IPS-11a (cell line): Measurements from ENCODE around the gene TRPM7.
"Not testable (repeated sequence)": the region's sequence is repeated elsewhere in the genome, so short reads cannot be mapped to it uniquely, and the experiment has no call there.

Experiments
- H3K4me3 ChIP-seq: one replicate; pipeline ENCODE4 v1.5.1; 2013; ENCODE audit warnings: low read depth, low read length, control low read depth

Gene TRPM7

GRCh38 chr15:50590288-50590687 is 96.3 kb downstream of the TRPM7 start:
- no peak overlapping the region for H3K4me3 ChIP-seq

GRCh38 chr15:50577492-50577891 is 109.1 kb downstream of the TRPM7 start:
- H3K4me3 ChIP-seq: no peak overlapping the region

- H3K4me3 ChIP-seq: no peak overlapping the region
Measured at GRCh38 chr15:50576166-50576565, 110.4 kb downstream of the TRPM7 start.

GRCh38 chr15:50573842-50574241 is 112.8 kb downstream of the TRPM7 start:
- H3K4me3 ChIP-seq: not testable (repeated sequence)

- H3K4me3 ChIP-seq: no peak overlapping the region
Measured at GRCh38 chr15:50563756-50564155, 122.8 kb downstream of the TRPM7 start.

GRCh38 chr15:50562735-50563640 is 123.6 kb downstream of the TRPM7 start:
- no peak overlapping the region for H3K4me3 ChIP-seq

GRCh38 chr15:50558012-50558411 is 128.6 kb downstream of the TRPM7 start:
- H3K4me3 ChIP-seq: no peak overlapping the region

GRCh38 chr15:50556642-50557371 is 129.8 kb downstream of the TRPM7 start:
- H3K4me3 ChIP-seq: no peak overlapping the region

- no peak overlapping the region for H3K4me3 ChIP-seq
Measured at GRCh38 chr15:50552238-50552637, 134.4 kb downstream of the TRPM7 start.

- H3K4me3 ChIP-seq: no peak overlapping the region
Measured at GRCh38 chr15:50549326-50549725, 137.3 kb downstream of the TRPM7 start.

- H3K4me3 ChIP-seq: no peak within 1 kb of the TSS
Measured at GRCh38 chr15:50546566-50546965, 140.0 kb downstream of the TRPM7 start, which contains the start of gene USP50. Gene USP50 (minus strand): TSS chr15:50546666. CDS start chr15:50546525, 141 bp downstream.

- H3K4me3 ChIP-seq: no peak overlapping the region
Measured at GRCh38 chr15:50544368-50544767, 142.2 kb downstream of the TRPM7 start.

GRCh38 chr15:50543556-50543955 is 143.0 kb downstream of the TRPM7 start:
- H3K4me3 ChIP-seq: no peak overlapping the region

- H3K4me3 ChIP-seq: no peak overlapping the region
Measured at GRCh38 chr15:50542887-50543210, 143.7 kb downstream of the TRPM7 start.

GRCh38 chr15:50531766-50532165 is 154.8 kb downstream of the TRPM7 start:
- no peak overlapping the region for H3K4me3 ChIP-seq

GRCh38 chr15:50531163-50531562 is 155.4 kb downstream of the TRPM7 start:
- H3K4me3 ChIP-seq: no peak overlapping the region

GRCh38 chr15:50523851-50524251 is 162.7 kb downstream of the TRPM7 start:
- no peak overlapping the region for H3K4me3 ChIP-seq

- no peak overlapping the region for H3K4me3 ChIP-seq
Measured at GRCh38 chr15:50519740-50520425, 166.7 kb downstream of the TRPM7 start.

- no peak overlapping the region for H3K4me3 ChIP-seq
Measured at GRCh38 chr15:50513001-50513400, 173.6 kb downstream of the TRPM7 start.
